Neural progenitor cell (in vitro differentiated cells): ENCODE data around the gene PCGF3.

ENCODE experiments used
- CTCF ChIP-seq: fragments of 200-600 bp; sonication (generic); IDR thresholded peaks from 2 replicates; pipeline ENCODE4 v1.5.1; 2017; ENCODE audit warnings: antibody characterized with exemption, mild to moderate bottlenecking
- EZH2 ChIP-seq: fragments of 200-600 bp; sonication (generic); IDR thresholded peaks from 2 replicates; pipeline ENCODE4 v1.6.1; 2017; ENCODE audit warnings: antibody characterized with exemption, mild to moderate bottlenecking, moderate library complexity
- EZH2phosphoT487 ChIP-seq: fragments of 200-600 bp; sonication (generic); IDR thresholded peaks from 2 replicates; pipeline ENCODE4 v1.6.1; 2017; ENCODE audit warnings: antibody characterized with exemption

GRCh38 chr4:792626-793092 lies 87.0 kb downstream of the PCGF3 start:
- TF ChIP-seq CTCF (no peak), EZH2 (no peak), EZH2phosphoT487 (no peak)
